HCT116 (cell line): ENCODE data around the gene PRSS1. TPM values are rescaled to one million over a fixed set of nuclear protein-coding genes. Genes with fewer than 3 reads are reported as not detected.

Source experiments
- ATAC-seq: fragments of 200-7000 bp; cut with Tn5 transposase; 2 replicates; pipeline ENCODE4 v1.9.1; 2020; ENCODE audit warnings: mild to moderate bottlenecking, moderate library complexity
- BruUV-seq: library from RNA; stranded (reverse); fragments of 400-500 nt; replicated peaks from 2 replicates; lab custom pipeline; 2021; lab: Mats Ljungman, UMichigan
- CTCF ChIA-PET: fragments of 300-600 bp; sonication (Branson Sonifier 250); formaldehyde crosslinking; loops from one replicate; lab custom pipeline; 2021; ENCODE audit warnings: antibody characterized with exemption; lab: Charles Lee
- POLR2A ChIA-PET: fragments of 300-600, 350-600 bp; sonication (Branson Sonifier 250); formaldehyde crosslinking; loops from one replicate; lab custom pipeline; 2021; ENCODE audit warnings: antibody characterized with exemption; lab: Charles Lee
- RAD21 ChIA-PET, 2 experiments: fragments of 300-600 bp; sonication (Branson Sonifier 250); formaldehyde crosslinking; loops; one replicate each; lab custom pipeline; 2023; ENCODE audit warnings: low total read pairs in 2 of 2; ENCODE audit not compliant: uncharacterized antibody in 2 of 2, unreplicated experiment in 2 of 2, low non-redundant PET in 1 of 2; lab: Charles Lee
- DNase-seq: peaks from one replicate; pipeline ENCODE4 v3.0.0-alpha.2; 2010; ENCODE audit warnings: low read depth, low spot score
- H2AFZ ChIP-seq: fragments of 200-600 bp; shearing (Covaris generic), sonication (generic); 2 replicates; pipeline ENCODE4 v1.6.1; 2017; ENCODE audit warnings: low read depth, mixed run types, mixed read lengths, antibody characterized with exemption, low read length; ENCODE audit not compliant: poor library complexity, severe bottlenecking
- H3K27ac ChIP-seq: 2 replicates; pipeline ENCODE4 v1.5.1; 2012; ENCODE audit warnings: low read depth, low read length
- H3K27me3 ChIP-seq: fragments of 200-600 bp; sonication (generic); 2 replicates; pipeline ENCODE4 v1.6.1; 2016; ENCODE audit warnings: mixed run types, low read length, mixed read lengths; ENCODE audit not compliant: insufficient read depth
- H3K36me3 ChIP-seq, 2 experiments: fragments of 200-500 bp in 1 of 2; fragments of 200-600 bp in 1 of 2; sonication (Bioruptor generic) in 1 of 2; sonication (generic) in 1 of 2; 2 replicates each; pipeline versions ENCODE4 v1.5.1 to v1.6.1; 2014 to 2016; ENCODE audit warnings: low read length in 2 of 2, inconsistent platforms in 1 of 2, mixed read lengths in 1 of 2, mixed run types in 1 of 2; ENCODE audit not compliant: insufficient read depth in 2 of 2, control insufficient read depth in 1 of 2
- H3K4me1 ChIP-seq, 2 experiments: fragments of 200-600 bp in 1 of 2; sonication (generic) in 1 of 2; 2 replicates each; pipeline versions ENCODE4 v1.5.1 to v1.6.1; 2012 to 2017; ENCODE audit warnings: low read length in 2 of 2, inconsistent platforms in 1 of 2, mild to moderate bottlenecking in 1 of 2, mixed read lengths in 1 of 2, mixed run types in 1 of 2, moderate library complexity in 1 of 2; ENCODE audit not compliant: insufficient read depth in 2 of 2, control insufficient read depth in 1 of 2
- H3K4me2 ChIP-seq: fragments of 200-600 bp; sonication (generic); 2 replicates; pipeline ENCODE4 v1.6.1; 2017; ENCODE audit warnings: mixed run types, low read length, mixed read lengths
- H3K4me3 ChIP-seq, 2 experiments: fragments of 200-600 bp in 1 of 2; sonication (generic) in 1 of 2; replicated peaks in 1 of 2; 2 replicates each; pipeline ENCODE4 v1.5.1; 2011 to 2016; ENCODE audit warnings: low read length in 2 of 2, control low read depth in 1 of 2, low read depth in 1 of 2, mild to moderate bottlenecking in 1 of 2, mixed read lengths in 1 of 2, mixed run types in 1 of 2
- H3K79me2 ChIP-seq: fragments of 200-600 bp; sonication (generic); 2 replicates; pipeline ENCODE4 v1.6.1; 2017; ENCODE audit warnings: mild to moderate bottlenecking, mixed run types, low read length, moderate library complexity, mixed read lengths; ENCODE audit not compliant: insufficient read depth
- H3K9ac ChIP-seq: fragments of 200-600 bp; sonication (generic); 2 replicates; pipeline ENCODE4 v1.6.1; 2016; ENCODE audit warnings: low read length, mixed read lengths
- H3K9me2 ChIP-seq: fragments of 200-600 bp; sonication (generic), shearing (Covaris generic); 2 replicates; pipeline ENCODE4 v1.6.1; 2017; ENCODE audit warnings: mixed run types, mild to moderate bottlenecking, moderate library complexity; ENCODE audit not compliant: insufficient read depth
- H3K9me3 ChIP-seq, 2 experiments: fragments of 200-500 bp in 1 of 2; fragments of 200-600 bp in 1 of 2; sonication (Bioruptor generic) in 1 of 2; sonication (generic) in 1 of 2; 2 replicates each; pipeline ENCODE4 v1.6.1; 2014 to 2017; ENCODE audit warnings: low read length in 2 of 2, mixed read lengths in 2 of 2, inconsistent platforms in 1 of 2, low read depth in 1 of 2, mild to moderate bottlenecking in 1 of 2, mixed run types in 1 of 2, moderate library complexity in 1 of 2; ENCODE audit not compliant: control insufficient read depth in 1 of 2, insufficient read depth in 1 of 2
- H4K20me1 ChIP-seq: fragments of 200-600 bp; sonication (generic), shearing (Covaris generic); 2 replicates; pipeline ENCODE4 v1.6.1; 2017; ENCODE audit warnings: mixed run types, mild to moderate bottlenecking, moderate library complexity; ENCODE audit not compliant: insufficient read depth
- CBX3 ChIP-seq: IDR thresholded peaks from 2 replicates; pipeline ENCODE4 v1.6.1; 2012; ENCODE audit warnings: low read depth
- EGR1 ChIP-seq: IDR thresholded peaks from 2 replicates; pipeline ENCODE4 v1.6.1; 2012; ENCODE audit warnings: low read depth
- ELF1 ChIP-seq: IDR thresholded peaks from 2 replicates; pipeline ENCODE4 v1.6.1; 2012; ENCODE audit warnings: low read depth, borderline replicate concordance
- EZH2phosphoT487 ChIP-seq: fragments of 200-600 bp; IDR thresholded peaks from 2 replicates; pipeline ENCODE4 v1.6.1; 2018; ENCODE audit warnings: antibody characterized with exemption, borderline replicate concordance
- POLR2A ChIP-seq: IDR thresholded peaks from 2 replicates; pipeline ENCODE4 v1.7.0; 2011; ENCODE audit warnings: borderline replicate concordance; ENCODE audit not compliant: insufficient read depth, insufficient read length; ENCODE audit errors: extremely low read depth
- POLR2AphosphoS5 ChIP-seq: IDR thresholded peaks from 2 replicates; pipeline ENCODE4 v1.6.1; 2011; ENCODE audit warnings: mild to moderate bottlenecking, low read depth, low read length, moderate library complexity
- SIN3A ChIP-seq: IDR thresholded peaks from 2 replicates; pipeline ENCODE4 v1.6.1; 2012; ENCODE audit warnings: low read depth
- SP1 ChIP-seq: IDR thresholded peaks from 2 replicates; pipeline ENCODE4 v1.6.1; 2012; ENCODE audit warnings: low read depth
- TCF7L2 ChIP-seq: IDR thresholded peaks from 2 replicates; pipeline ENCODE4 v1.7.0; 2011; ENCODE audit warnings: borderline replicate concordance, inconsistent platforms; ENCODE audit not compliant: insufficient read depth, insufficient read length; ENCODE audit errors: extremely low read depth
- YY1 ChIP-seq: IDR thresholded peaks from 2 replicates; pipeline ENCODE4 v1.6.1; 2011; ENCODE audit warnings: low read length, low read depth, moderate library complexity, mild to moderate bottlenecking; ENCODE audit not compliant: insufficient replicate concordance; ENCODE audit errors: extremely low read depth
- ZNF274 ChIP-seq: fragments of 200-500 bp; sonication (Bioruptor generic); IDR thresholded peaks from 2 replicates; pipeline ENCODE4 v1.6.1; 2014; ENCODE audit warnings: mild to moderate bottlenecking, low read depth, low read length, inconsistent platforms
- intact Hi-C: fragments of 100-400 bp; cut with micrococcal nuclease; formaldehyde crosslinking; loops from 2 replicates; pipeline ENCODE4 v1.10.0; 2022
- total RNA-seq: library from RNA; stranded (reverse); gene quantifications from one replicate; pipeline ENCODE4 v1.2.1, GENCODE V29; 2021; ENCODE audit not compliant: unreplicated experiment
- TF ChIP-seq, protein P1 (sequence below): IDR thresholded peaks from 2 replicates; pipeline ENCODE4 v1.6.1; 2012; ENCODE audit warnings: low read depth

The PRSS1 gene
- total RNA-seq, 1 experiment from 2014 or later = 14.6 TPM

DNA sequence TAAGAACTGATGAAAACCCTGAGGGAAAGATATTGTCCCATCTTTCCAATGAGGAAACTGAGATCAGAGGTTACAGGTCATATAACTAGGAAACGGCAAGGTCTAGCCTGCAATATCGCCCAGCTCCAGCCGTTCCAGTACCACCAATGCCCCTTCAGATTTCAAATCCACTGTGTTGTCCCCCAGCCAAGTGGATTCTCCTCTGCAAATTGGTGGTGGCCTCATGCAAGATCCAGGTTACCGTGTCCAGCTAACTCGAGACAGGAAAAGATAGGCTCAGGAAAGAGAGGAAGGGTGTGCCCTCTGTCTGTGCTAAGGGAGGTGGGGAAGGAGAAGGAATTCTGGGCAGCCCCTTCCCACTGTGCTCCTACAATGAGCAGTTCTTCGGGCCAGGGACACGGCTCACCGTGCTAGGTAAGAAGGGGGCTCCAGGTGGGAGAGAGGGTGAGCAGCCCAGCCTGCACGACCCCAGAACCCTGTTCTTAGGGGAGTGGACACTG lies 46.8 kb downstream of the PRSS1 start:
- no TSS peak for BruUV-seq
- Histone ChIP-seq H3K36me3 (no peaks in the 10 kb centered on the region), H4K20me1 (no peaks in the 10 kb centered on the region), H3K9ac (no peak overlapping the region), H3K4me2 (no peak overlapping the region), H3K79me2 (no peaks in the 10 kb centered on the region), H3K4me1 (no peaks in the 10 kb centered on the region), H3K4me3 (no peak overlapping the region), H3K9me2 (no peaks in the 10 kb centered on the region), H3K9me3 (no peaks in the 10 kb centered on the region), H3K27me3 (no peaks in the 10 kb centered on the region), H3K27ac (no peak overlapping the region), H2AFZ (no peak overlapping the region)
- POLR2A ChIA-PET = no interaction called here
- RAD21 ChIA-PET = no interaction called here
- intact Hi-C loops = no loop called here
- no peak for ATAC-seq
- CTCF ChIA-PET = no interaction called here
- no peak for DNase-seq
- TF ChIP-seq ELF1 (no peak), ZNF274 (no peak), EZH2phosphoT487 (no peak)
- TF ChIP-seq, all 23 proteins: peak for 0

DNA sequence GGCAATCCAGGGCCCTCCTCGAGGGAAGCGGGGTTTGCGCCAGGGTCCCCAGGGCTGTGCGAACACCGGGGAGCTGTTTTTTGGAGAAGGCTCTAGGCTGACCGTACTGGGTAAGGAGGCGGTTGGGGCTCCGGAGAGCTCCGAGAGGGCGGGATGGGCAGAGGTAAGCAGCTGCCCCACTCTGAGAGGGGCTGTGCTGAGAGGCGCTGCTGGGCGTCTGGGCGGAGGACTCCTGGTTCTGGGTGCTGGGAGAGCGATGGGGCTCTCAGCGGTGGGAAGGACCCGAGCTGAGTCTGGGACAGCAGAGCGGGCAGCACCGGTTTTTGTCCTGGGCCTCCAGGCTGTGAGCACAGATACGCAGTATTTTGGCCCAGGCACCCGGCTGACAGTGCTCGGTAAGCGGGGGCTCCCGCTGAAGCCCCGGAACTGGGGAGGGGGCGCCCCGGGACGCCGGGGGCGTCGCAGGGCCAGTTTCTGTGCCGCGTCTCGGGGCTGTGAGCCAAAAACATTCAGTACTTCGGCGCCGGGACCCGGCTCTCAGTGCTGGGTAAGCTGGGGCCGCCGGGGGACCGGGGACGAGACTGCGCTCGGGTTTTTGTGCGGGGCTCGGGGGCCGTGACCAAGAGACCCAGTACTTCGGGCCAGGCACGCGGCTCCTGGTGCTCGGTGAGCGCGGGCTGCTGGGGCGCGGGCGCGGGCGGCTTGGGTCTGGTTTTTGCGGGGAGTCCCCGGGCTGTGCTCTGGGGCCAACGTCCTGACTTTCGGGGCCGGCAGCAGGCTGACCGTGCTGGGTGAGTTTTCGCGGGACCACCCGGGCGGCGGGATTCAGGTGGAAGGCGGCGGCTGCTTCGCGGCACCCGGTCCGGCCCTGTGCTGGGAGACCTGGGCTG lies 47.5 kb downstream of the PRSS1 start:
- no peak overlapping the region for H3K4me3 ChIP-seq
- no peaks in the 10 kb centered on the region for H3K27me3 ChIP-seq
- no TSS peak for BruUV-seq
- H2AFZ ChIP-seq = no peak overlapping the region
- intact Hi-C loops = no loop called here
- POLR2A ChIA-PET = no interaction called here
- TF ChIP-seq EZH2phosphoT487 (no peak), SIN3A (no peak), SP1 (no peak), POLR2AphosphoS5 (no peak), ZNF274 (no peak), TCF7L2 (no peak), YY1 (no peak), EGR1 (no peak), POLR2A (no peak), CBX3 (no peak)
- TF ChIP-seq, protein P1, sequence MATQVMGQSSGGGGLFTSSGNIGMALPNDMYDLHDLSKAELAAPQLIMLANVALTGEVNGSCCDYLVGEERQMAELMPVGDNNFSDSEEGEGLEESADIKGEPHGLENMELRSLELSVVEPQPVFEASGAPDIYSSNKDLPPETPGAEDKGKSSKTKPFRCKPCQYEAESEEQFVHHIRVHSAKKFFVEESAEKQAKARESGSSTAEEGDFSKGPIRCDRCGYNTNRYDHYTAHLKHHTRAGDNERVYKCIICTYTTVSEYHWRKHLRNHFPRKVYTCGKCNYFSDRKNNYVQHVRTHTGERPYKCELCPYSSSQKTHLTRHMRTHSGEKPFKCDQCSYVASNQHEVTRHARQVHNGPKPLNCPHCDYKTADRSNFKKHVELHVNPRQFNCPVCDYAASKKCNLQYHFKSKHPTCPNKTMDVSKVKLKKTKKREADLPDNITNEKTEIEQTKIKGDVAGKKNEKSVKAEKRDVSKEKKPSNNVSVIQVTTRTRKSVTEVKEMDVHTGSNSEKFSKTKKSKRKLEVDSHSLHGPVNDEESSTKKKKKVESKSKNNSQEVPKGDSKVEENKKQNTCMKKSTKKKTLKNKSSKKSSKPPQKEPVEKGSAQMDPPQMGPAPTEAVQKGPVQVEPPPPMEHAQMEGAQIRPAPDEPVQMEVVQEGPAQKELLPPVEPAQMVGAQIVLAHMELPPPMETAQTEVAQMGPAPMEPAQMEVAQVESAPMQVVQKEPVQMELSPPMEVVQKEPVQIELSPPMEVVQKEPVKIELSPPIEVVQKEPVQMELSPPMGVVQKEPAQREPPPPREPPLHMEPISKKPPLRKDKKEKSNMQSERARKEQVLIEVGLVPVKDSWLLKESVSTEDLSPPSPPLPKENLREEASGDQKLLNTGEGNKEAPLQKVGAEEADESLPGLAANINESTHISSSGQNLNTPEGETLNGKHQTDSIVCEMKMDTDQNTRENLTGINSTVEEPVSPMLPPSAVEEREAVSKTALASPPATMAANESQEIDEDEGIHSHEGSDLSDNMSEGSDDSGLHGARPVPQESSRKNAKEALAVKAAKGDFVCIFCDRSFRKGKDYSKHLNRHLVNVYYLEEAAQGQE = no peak
- RAD21 ChIA-PET = no interaction called here
- no peak overlapping the region for H3K9ac ChIP-seq
- no peak overlapping the region for H3K27ac ChIP-seq
- no peak for DNase-seq
- ATAC-seq = no peak
- H4K20me1 ChIP-seq = no peaks in the 10 kb centered on the region
- H3K79me2 ChIP-seq = no peaks in the 10 kb centered on the region
- H3K4me2 ChIP-seq = no peak overlapping the region
- H3K36me3 ChIP-seq = no peaks in the 10 kb centered on the region
- CTCF ChIA-PET = no interaction called here
- no peaks in the 10 kb centered on the region for H3K9me2 ChIP-seq
- no peaks in the 10 kb centered on the region for H3K9me3 ChIP-seq
- no peaks in the 10 kb centered on the region for H3K4me1 ChIP-seq
